ENCODE results near the gene FAM227B. TPM values are rescaled to one million over a fixed set of nuclear protein-coding genes. Genes with fewer than 3 reads are reported as not detected.

Gene FAM227B
- total RNA-seq, 1 experiment from 2014 or later: 2.3 TPM

DNA sequence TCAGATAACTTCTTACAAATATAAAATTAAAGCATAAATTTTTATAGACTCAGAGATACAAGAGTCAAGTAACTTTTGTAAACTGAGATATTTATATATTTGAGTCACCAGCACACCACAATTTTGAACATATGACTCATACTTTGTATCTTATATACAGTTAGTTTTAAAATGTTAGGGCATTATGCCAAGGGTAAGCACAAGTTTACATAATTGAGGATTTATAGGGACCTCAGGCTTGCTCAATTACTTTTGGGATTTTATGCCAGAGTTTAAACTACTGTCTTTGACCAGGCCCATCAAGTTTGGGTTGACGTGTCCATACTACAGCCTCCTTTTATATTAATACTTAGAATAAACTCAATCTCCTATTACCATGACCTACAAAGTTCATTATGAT lies 205.0 kb downstream of the FAM227B start:
- intact Hi-C loops (cut with micrococcal nuclease; ENCODE audit: unreplicated experiment): no loop called here
- Mint-ChIP-seq H3K27me3 (ENCODE audit: insufficient read depth, unreplicated experiment) (peaks cover 6% of the 10 kb centered on the region), H3K27ac (ENCODE audit: unreplicated experiment) (no peak overlapping the region), H3K36me3 (ENCODE audit: insufficient read depth, unreplicated experiment) (no peaks in the 10 kb centered on the region), H3K4me1 (ENCODE audit: low read depth, unreplicated experiment) (no peaks in the 10 kb centered on the region), H3K4me3 (ENCODE audit: unreplicated experiment) (no peak overlapping the region), H3K9me3 (ENCODE audit: unreplicated experiment) (no peaks in the 10 kb centered on the region)
- H3K9me3 ChIP-seq: no peaks in the 10 kb centered on the region
- no peaks in the 10 kb centered on the region for H3K27me3 ChIP-seq (replicated peaks; ENCODE audit: control insufficient read depth, insufficient read depth, low read length)
- POLR2A ChIA-PET: no interaction called here
- no peak for DNase-seq
- BruUV-seq (replicated peaks): no TSS peak
- H3K36me3 ChIP-seq (ENCODE audit: control insufficient read depth, insufficient read depth, low read length): no peaks in the 10 kb centered on the region
- TF ChIP-seq, protein P1, sequence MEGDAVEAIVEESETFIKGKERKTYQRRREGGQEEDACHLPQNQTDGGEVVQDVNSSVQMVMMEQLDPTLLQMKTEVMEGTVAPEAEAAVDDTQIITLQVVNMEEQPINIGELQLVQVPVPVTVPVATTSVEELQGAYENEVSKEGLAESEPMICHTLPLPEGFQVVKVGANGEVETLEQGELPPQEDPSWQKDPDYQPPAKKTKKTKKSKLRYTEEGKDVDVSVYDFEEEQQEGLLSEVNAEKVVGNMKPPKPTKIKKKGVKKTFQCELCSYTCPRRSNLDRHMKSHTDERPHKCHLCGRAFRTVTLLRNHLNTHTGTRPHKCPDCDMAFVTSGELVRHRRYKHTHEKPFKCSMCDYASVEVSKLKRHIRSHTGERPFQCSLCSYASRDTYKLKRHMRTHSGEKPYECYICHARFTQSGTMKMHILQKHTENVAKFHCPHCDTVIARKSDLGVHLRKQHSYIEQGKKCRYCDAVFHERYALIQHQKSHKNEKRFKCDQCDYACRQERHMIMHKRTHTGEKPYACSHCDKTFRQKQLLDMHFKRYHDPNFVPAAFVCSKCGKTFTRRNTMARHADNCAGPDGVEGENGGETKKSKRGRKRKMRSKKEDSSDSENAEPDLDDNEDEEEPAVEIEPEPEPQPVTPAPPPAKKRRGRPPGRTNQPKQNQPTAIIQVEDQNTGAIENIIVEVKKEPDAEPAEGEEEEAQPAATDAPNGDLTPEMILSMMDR (IDR thresholded peaks at IDR 0.05; ENCODE audit: insufficient read depth in 1 of 2, low read depth in 1 of 2, low read length in 1 of 2, severe bottlenecking in 1 of 2, unreplicated experiment in 1 of 2): no peak
- CTCF ChIA-PET: no interaction called here
- no peaks in the 10 kb centered on the region for H3K4me1 ChIP-seq
- no peak overlapping the region for H3K4me3 ChIP-seq (ENCODE audit: low read depth, low read length)

DNA sequence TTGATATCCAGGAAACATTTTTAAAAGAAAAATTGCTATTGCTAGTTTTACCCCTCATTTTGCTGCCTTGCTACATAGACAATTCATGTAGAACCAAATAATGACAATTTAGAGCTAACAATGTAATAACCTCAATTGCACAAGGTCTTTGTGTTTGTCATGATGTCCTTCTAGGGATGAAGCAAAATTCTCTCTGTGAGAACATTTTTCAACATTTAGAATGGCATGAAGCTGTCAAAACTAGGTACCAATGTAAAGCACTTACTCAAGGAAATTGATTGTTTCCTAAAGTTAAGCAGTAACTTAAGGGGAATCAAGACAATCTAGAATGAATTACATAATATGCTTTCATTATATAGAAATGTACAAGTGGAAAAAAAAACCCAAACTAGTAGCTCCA lies 205.5 kb downstream of the FAM227B start:
- TF ChIP-seq, protein P1 (IDR thresholded peaks at IDR 0.05; ENCODE audit: insufficient read depth in 1 of 2, low read depth in 1 of 2, low read length in 1 of 2, severe bottlenecking in 1 of 2, unreplicated experiment in 1 of 2): no peak
- no peaks in the 10 kb centered on the region for H3K27me3 ChIP-seq (replicated peaks; ENCODE audit: control insufficient read depth, insufficient read depth, low read length)
- CTCF ChIA-PET: no interaction called here
- no TSS peak for BruUV-seq (replicated peaks)
- no peaks in the 10 kb centered on the region for H3K9me3 ChIP-seq
- POLR2A ChIA-PET: no interaction called here
- no peaks in the 10 kb centered on the region for H3K4me1 ChIP-seq
- H3K27me3 Mint-ChIP-seq (ENCODE audit: insufficient read depth, unreplicated experiment): peaks cover 8% of the 10 kb centered on the region
- no peak overlapping the region for H3K4me3 ChIP-seq (ENCODE audit: low read depth, low read length)
- H3K4me1 Mint-ChIP-seq (ENCODE audit: low read depth, unreplicated experiment): no peaks in the 10 kb centered on the region
- H3K27ac Mint-ChIP-seq (ENCODE audit: unreplicated experiment): no peak overlapping the region
- H3K4me3 Mint-ChIP-seq (ENCODE audit: unreplicated experiment): no peak overlapping the region
- intact Hi-C loops (cut with micrococcal nuclease; ENCODE audit: unreplicated experiment): no loop called here
- H3K9me3 Mint-ChIP-seq (ENCODE audit: unreplicated experiment): no peaks in the 10 kb centered on the region
- no peaks in the 10 kb centered on the region for H3K36me3 Mint-ChIP-seq (ENCODE audit: insufficient read depth, unreplicated experiment)
- no peak for DNase-seq
- H3K36me3 ChIP-seq (ENCODE audit: control insufficient read depth, insufficient read depth, low read length): no peaks in the 10 kb centered on the region

DNA sequence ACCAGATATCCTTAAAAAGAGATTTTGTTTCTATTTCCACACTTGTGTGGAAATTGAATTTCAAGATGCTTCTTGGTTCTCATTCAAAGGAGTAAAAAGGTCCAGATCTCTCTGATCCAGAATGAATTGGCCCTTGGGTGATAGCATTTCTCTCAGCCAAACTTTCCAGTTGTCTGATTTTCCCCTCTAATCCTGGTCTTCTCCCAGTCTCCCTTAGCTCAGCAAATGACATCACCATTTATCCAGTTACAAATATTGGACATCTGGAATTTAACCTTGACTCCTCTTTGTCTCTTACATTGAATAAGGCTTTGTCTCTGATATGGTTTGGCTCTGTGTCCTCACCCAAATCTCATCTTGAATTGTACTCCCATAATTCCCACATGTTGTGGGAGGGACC lies 207.8 kb downstream of the FAM227B start:
- no peaks in the 10 kb centered on the region for H3K36me3 Mint-ChIP-seq (ENCODE audit: insufficient read depth, unreplicated experiment)
- CTCF ChIA-PET: no interaction called here

More for the DNA sequence above, 207.8 kb downstream of the FAM227B start:
- Mint-ChIP-seq H3K27ac (ENCODE audit: unreplicated experiment) (no peak overlapping the region), H3K4me3 (ENCODE audit: unreplicated experiment) (no peak overlapping the region), H3K4me1 (ENCODE audit: low read depth, unreplicated experiment) (no peaks in the 10 kb centered on the region), H3K27me3 (ENCODE audit: insufficient read depth, unreplicated experiment) (peaks cover 12% of the 10 kb centered on the region), H3K9me3 (ENCODE audit: unreplicated experiment) (no peaks in the 10 kb centered on the region)
- POLR2A ChIA-PET: no interaction called here
- H3K9me3 ChIP-seq: no peaks in the 10 kb centered on the region
- no peak for DNase-seq
- no peaks in the 10 kb centered on the region for H3K4me1 ChIP-seq
- no peaks in the 10 kb centered on the region for H3K36me3 ChIP-seq (ENCODE audit: control insufficient read depth, insufficient read depth, low read length)
- no peak overlapping the region for H3K4me3 ChIP-seq (ENCODE audit: low read depth, low read length)
- intact Hi-C loops (cut with micrococcal nuclease; ENCODE audit: unreplicated experiment): no loop called here
- no TSS peak for BruUV-seq (replicated peaks)
- TF ChIP-seq, protein P1 (IDR thresholded peaks at IDR 0.05; ENCODE audit: insufficient read depth in 1 of 2, low read depth in 1 of 2, low read length in 1 of 2, severe bottlenecking in 1 of 2, unreplicated experiment in 1 of 2): no peak
- no peaks in the 10 kb centered on the region for H3K27me3 ChIP-seq (replicated peaks; ENCODE audit: control insufficient read depth, insufficient read depth, low read length)

Data from Caco-2 (cell line).